Natural killer cell (primary cell): ENCODE measurements around the gene NIPBL. TPM values are rescaled to one million over a fixed set of nuclear protein-coding genes. Genes with fewer than 3 reads are reported as not detected.
"Not testable (repeated sequence)": the region's sequence is repeated elsewhere in the genome, so short reads cannot be mapped to it uniquely, and the experiment has no call there.

ENCODE experiments used
- ATAC-seq, 3 donors: fragments of 150-1000 bp in 2 of 3; fragments of 200-7000 bp in 1 of 3; cut with Tn5 transposase; 1 replicate in 1 of 3; 2 replicates in 2 of 3; pipeline ENCODE4 v1.10.0; 2021; ENCODE audit warnings: mild to moderate bottlenecking in 2 of 3, moderate library complexity in 2 of 3
- DNase-seq, 2 donors: peaks; one replicate each; pipeline versions ENCODE4 v3.0.0 to v3.0.0-alpha.2; 2013 to 2021; ENCODE audit warnings: mixed read lengths in 1 of 2
- H3K27ac ChIP-seq: one replicate; pipeline ENCODE4 v1.5.1; 2013; ENCODE audit warnings: mild to moderate bottlenecking, low read length
- H3K27me3 ChIP-seq: one replicate; pipeline ENCODE4 v1.6.1; 2013; ENCODE audit warnings: low read length; ENCODE audit not compliant: control insufficient read depth, insufficient read depth
- H3K36me3 ChIP-seq: one replicate; pipeline ENCODE4 v1.6.1; 2013; ENCODE audit warnings: low read length; ENCODE audit not compliant: control insufficient read depth, insufficient read depth
- H3K4me1 ChIP-seq: one replicate; pipeline ENCODE4 v1.6.1; 2013; ENCODE audit warnings: low read length; ENCODE audit not compliant: control insufficient read depth, insufficient read depth
- H3K4me3 ChIP-seq: one replicate; pipeline ENCODE4 v1.5.1; 2013; ENCODE audit warnings: low read length
- H3K9me3 ChIP-seq: one replicate; pipeline ENCODE4 v1.6.1; 2013; ENCODE audit warnings: low read length; ENCODE audit not compliant: control insufficient read depth, insufficient read depth
- H3K27ac Mint-ChIP-seq, 2 donors: one replicate each; pipeline ENCODE4 v1.8.0; 2022; ENCODE audit warnings: mild to moderate bottlenecking in 2 of 2, mixed read lengths in 2 of 2, moderate library complexity in 1 of 2
- H3K27me3 Mint-ChIP-seq, 2 donors: one replicate each; pipeline ENCODE4 v1.8.0; 2022; ENCODE audit warnings: low read depth in 2 of 2, mixed read lengths in 2 of 2
- H3K36me3 Mint-ChIP-seq: one replicate; pipeline ENCODE4 v1.8.0; 2022; ENCODE audit warnings: mixed read lengths
- H3K4me1 Mint-ChIP-seq, 2 donors: one replicate each; pipeline ENCODE4 v1.8.0; 2022; ENCODE audit warnings: mixed read lengths in 2 of 2
- H3K4me3 Mint-ChIP-seq: one replicate; pipeline ENCODE4 v1.8.0; 2022; ENCODE audit warnings: mild to moderate bottlenecking, moderate library complexity, mixed read lengths
- H3K9me3 Mint-ChIP-seq, 2 donors: one replicate each; pipeline ENCODE4 v1.8.0; 2022; ENCODE audit warnings: mixed read lengths in 2 of 2
- WGBS: methylation state at CpG from one replicate; pipeline ENCODE4 v1.1.7; 2013; ENCODE audit warnings: missing lambda C conversion rate; ENCODE audit not compliant: insufficient coverage; 5-methylcytosine and 5-hydroxymethylcytosine counted together
- intact Hi-C: fragments of 100-400 bp; cut with micrococcal nuclease; formaldehyde crosslinking; loops from one replicate; pipeline ENCODE4 v1.14.2; 2022
- total RNA-seq, 4 donors: library from RNA; stranded (reverse); fragments of 120-200 nt in 1 of 4; gene quantifications; one replicate each; pipeline versions ENCODE4 v1.2.3 to v1.2.4, GENCODE V29; 2013 to 2022
- TF ChIP-seq, protein P1 (sequence below): fragments of 200-600 bp; IDR thresholded peaks from one replicate; pipeline ENCODE4 v1.8.0; 2022; ENCODE audit warnings: antibody characterized with exemption

NIPBL gene
- total RNA-seq, 3 donors from 2014 or later (not counting 1 experiment from before 2014, with no cell fraction given) = 137 to 153 (median 145) TPM

DNA sequence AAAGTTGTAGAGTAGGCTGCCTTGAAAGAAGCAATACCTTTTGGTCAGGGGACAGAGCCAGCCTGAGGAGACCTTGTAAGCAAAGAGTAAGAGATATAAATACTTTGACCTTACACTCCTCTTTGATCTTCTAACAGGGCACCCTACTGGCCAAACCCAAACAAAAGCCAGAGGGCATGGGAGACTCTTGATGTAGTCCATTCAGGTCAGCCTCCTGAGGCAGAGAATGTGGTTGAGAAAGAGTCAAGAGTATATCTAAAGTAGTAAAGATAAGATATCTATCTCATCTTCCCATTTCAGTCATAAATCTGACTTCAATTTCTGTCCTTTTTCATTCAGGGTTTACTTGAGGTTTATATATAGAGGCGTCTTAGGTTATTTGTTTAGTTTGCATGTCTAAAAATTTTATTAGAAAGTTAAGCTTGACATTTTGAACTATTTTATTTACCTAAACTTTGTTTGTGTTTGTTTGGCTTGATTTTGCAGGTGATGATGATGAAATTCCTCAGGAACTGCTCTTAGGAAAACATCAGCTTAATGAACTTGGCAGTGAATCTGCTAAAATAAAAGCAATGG is 125.7 kb downstream of the NIPBL start:
- no peak overlapping the region for H3K27ac Mint-ChIP-seq
- no peaks in the 10 kb centered on the region for H3K9me3 ChIP-seq
- WGBS = no CpG with 5 or more reads among the region's 1 CpG
- intact Hi-C loops = no loop called here
- H3K27ac ChIP-seq = no peak overlapping the region
- H3K27me3 Mint-ChIP-seq = no peaks in the 10 kb centered on the region
- H3K9me3 Mint-ChIP-seq = no peaks in the 10 kb centered on the region
- peaks cover 15% of the 10 kb centered on the region for H3K36me3 Mint-ChIP-seq
- ATAC-seq (no peak), DNase-seq (no peak)
- H3K4me1 ChIP-seq = no peaks in the 10 kb centered on the region
- no peaks in the 10 kb centered on the region for H3K27me3 ChIP-seq
- H3K4me3 ChIP-seq = no peak overlapping the region
- H3K4me1 Mint-ChIP-seq = peaks cover 1 to 7% of the 10 kb centered on the region in 2 donors
- TF ChIP-seq, protein P1, sequence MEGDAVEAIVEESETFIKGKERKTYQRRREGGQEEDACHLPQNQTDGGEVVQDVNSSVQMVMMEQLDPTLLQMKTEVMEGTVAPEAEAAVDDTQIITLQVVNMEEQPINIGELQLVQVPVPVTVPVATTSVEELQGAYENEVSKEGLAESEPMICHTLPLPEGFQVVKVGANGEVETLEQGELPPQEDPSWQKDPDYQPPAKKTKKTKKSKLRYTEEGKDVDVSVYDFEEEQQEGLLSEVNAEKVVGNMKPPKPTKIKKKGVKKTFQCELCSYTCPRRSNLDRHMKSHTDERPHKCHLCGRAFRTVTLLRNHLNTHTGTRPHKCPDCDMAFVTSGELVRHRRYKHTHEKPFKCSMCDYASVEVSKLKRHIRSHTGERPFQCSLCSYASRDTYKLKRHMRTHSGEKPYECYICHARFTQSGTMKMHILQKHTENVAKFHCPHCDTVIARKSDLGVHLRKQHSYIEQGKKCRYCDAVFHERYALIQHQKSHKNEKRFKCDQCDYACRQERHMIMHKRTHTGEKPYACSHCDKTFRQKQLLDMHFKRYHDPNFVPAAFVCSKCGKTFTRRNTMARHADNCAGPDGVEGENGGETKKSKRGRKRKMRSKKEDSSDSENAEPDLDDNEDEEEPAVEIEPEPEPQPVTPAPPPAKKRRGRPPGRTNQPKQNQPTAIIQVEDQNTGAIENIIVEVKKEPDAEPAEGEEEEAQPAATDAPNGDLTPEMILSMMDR = no peak
- peaks cover 77% of the 10 kb centered on the region for H3K36me3 ChIP-seq
- no peak overlapping the region for H3K4me3 Mint-ChIP-seq

DNA sequence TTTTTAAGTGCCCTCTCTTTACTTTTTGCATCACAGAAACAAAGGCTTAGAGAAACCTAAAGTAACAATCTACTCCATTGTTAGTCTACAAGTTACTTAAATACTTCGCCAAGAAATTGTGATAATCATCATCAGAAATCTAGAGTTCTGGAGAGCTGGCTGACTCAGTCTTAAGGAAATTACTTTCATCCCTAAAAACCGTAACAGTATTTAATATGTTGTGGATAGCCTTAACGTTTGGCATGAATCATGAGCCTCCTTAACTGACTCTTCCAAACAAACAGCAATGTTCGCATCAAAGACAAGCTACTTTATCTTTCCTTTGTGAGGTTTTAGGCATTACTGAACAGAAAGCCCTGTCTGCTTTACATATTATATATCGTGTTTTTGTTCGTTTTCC is 128.7 kb downstream of the NIPBL start:
- Histone ChIP-seq H3K27me3 (no peaks in the 10 kb centered on the region), H3K4me3 (no peak overlapping the region), H3K36me3 (peaks cover 87% of the 10 kb centered on the region), H3K9me3 (no peaks in the 10 kb centered on the region), H3K4me1 (no peaks in the 10 kb centered on the region), H3K27ac (no peak overlapping the region)
- no peak for DNase-seq
- TF ChIP-seq, protein P1 = no peak
- Mint-ChIP-seq H3K4me3 (no peak overlapping the region), H3K36me3 (peaks cover 2% of the 10 kb centered on the region), H3K27me3 (no peaks in the 10 kb centered on the region), H3K9me3 (no peaks in the 10 kb centered on the region), H3K4me1 (peaks cover 0 to 7% of the 10 kb centered on the region in 2 donors), H3K27ac (no peak overlapping the region)
- no peak for ATAC-seq
- intact Hi-C loops = loop anchor here (5.0 kb wide), 1 partner anchor 278 kb away; no protein-coding TSS in a partner anchor
- WGBS = 91% methylated on average over 4 of the region's 6 CpGs

DNA sequence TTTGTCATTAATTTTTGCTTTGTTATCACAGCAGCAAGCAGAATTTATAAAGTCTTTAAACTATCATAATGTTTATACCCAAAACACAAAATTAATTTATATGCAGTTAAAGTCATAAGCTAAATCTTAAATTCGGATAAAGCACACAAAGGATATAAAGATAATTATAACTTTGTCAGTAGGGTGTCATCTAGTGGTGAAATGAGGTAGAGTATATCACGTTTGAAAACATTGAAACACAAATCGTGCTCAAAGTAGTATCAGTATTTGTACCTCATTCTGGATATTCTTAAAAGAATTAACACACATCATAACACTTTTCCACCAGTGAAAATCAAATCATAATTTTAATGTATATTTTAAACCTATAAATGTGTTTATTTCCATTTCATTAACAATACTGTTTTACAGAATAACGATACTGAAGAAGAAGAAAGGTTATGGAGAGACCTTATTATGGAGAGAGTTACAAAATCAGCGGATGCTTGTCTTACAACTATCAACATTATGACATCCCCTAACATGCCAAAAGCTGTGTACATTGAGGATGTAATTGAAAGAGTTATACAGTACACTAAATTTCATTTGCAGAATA is 129.5 kb downstream of the NIPBL start:
- intact Hi-C loops = loop anchor here (5.0 kb wide), 1 partner anchor 279 kb away; no protein-coding TSS in a partner anchor
- Histone ChIP-seq H3K4me3 (no peak overlapping the region), H3K27ac (no peak overlapping the region), H3K27me3 (no peaks in the 10 kb centered on the region), H3K36me3 (peaks cover 82% of the 10 kb centered on the region), H3K9me3 (no peaks in the 10 kb centered on the region), H3K4me1 (no peaks in the 10 kb centered on the region)
- ATAC-seq (peak in 1 of 3 donors; percentile 48), DNase-seq (peak in 1 of 2 donors; percentile 34)
- H3K9me3 Mint-ChIP-seq = no peaks in the 10 kb centered on the region
- no peaks in the 10 kb centered on the region for H3K27me3 Mint-ChIP-seq
- TF ChIP-seq, protein P1 = peak; percentile 52
- H3K4me1 Mint-ChIP-seq = peaks cover 0 to 7% of the 10 kb centered on the region in 2 donors
- no peak overlapping the region for H3K27ac Mint-ChIP-seq
- H3K36me3 Mint-ChIP-seq = no peaks in the 10 kb centered on the region
- no CpG with 5 or more reads among the region's 5 CpGs for WGBS
- no peak overlapping the region for H3K4me3 Mint-ChIP-seq

DNA sequence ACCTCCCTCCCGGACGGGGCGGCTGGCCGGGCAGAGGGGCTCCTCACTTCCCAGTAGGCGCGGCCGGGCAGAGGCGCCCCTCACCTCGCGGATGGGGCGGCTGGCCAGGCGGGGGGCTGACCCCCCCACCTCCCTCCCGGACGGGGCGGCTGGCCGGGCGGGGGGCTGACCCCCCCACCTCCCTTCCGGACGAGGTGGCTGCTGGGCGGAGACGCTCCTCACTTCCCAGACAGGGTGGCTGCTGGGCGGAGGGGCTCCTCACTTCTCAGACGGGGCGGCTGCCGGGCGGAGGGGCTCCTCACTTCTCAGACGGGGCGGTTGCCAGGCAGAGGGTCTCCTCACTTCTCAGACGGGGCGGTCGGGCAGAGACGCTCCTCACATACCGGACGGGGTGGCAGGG is 136.6 kb downstream of the NIPBL start:
- H3K27ac ChIP-seq, H3K27ac Mint-ChIP-seq, H3K27me3 Mint-ChIP-seq, DNase-seq, intact Hi-C loops, H3K9me3 Mint-ChIP-seq, H3K4me3 Mint-ChIP-seq, ATAC-seq, H3K4me1 ChIP-seq, H3K36me3 Mint-ChIP-seq, H3K4me3 ChIP-seq, H3K9me3 ChIP-seq, H3K4me1 Mint-ChIP-seq, H3K27me3 ChIP-seq: not testable (repeated sequence)
- 97% methylated on average over 32 of the region's 34 CpGs for WGBS
- peaks cover 58% of the 10 kb centered on the region for H3K36me3 ChIP-seq
